ENCODE measurements around the gene NKIRAS2. TPM values are rescaled to one million over a fixed set of nuclear protein-coding genes. Genes with fewer than 3 reads are reported as not detected.
A peak's percentile ranks its signal among the peaks of the same experiment; 100 is the strongest.

The NKIRAS2 gene
- total and polyA plus RNA-seq, 2 of the 13 experiments (the other 11 are each of a cell fraction or from before 2014, with no cell fraction given): 27.9 to 42.0 TPM

- TF ChIP-seq THAP9 (CRISPR knock-in tag; IDR thresholded peaks at IDR 0.05; ENCODE audit: borderline replicate concordance) (peak; percentile 6; the same call in 1 of the 2 replicates), WIZ (CRISPR knock-in tag; IDR thresholded peaks at IDR 0.05) (0 out of 2 replicates have a peak, but pooled peaks have one; percentile 64), KLF16 (CRISPR knock-in tag; IDR thresholded peaks at IDR 0.05) (peak in 1 of 2 experiments; percentile 47; a peak in 1 of 4 replicates), ATF7 (IDR thresholded peaks at IDR 0.05) (no peak), ATF7 (CRISPR knock-in tag; IDR thresholded peaks at IDR 0.05) (0 out of 2 replicates have a peak, but pooled peaks have one; percentile 7), CAMTA2 (CRISPR knock-in tag; IDR thresholded peaks at IDR 0.05; ENCODE audit: borderline replicate concordance) (no peak), HINFP (CRISPR knock-in tag; IDR thresholded peaks at IDR 0.05; ENCODE audit: low read depth) (no peak; the same call in 1 of the 2 replicates), TEAD2 (CRISPR knock-in tag; IDR thresholded peaks at IDR 0.05) (no peak), ZFX (CRISPR knock-in tag; IDR thresholded peaks at IDR 0.05; ENCODE audit: low read depth) (peak; percentile 69), IKZF5 (CRISPR knock-in tag; IDR thresholded peaks at IDR 0.05) (no peak; the same call in 1 of the 2 replicates), ZNF574 (CRISPR knock-in tag; IDR thresholded peaks at IDR 0.05) (peak; percentile 99), NRL (CRISPR knock-in tag; IDR thresholded peaks at IDR 0.05; ENCODE audit: borderline replicate concordance) (peak; percentile 66; the same call in 1 of the 2 replicates), ZSCAN31 (CRISPR knock-in tag; IDR thresholded peaks at IDR 0.05; ENCODE audit: low read depth) (peak; percentile 73; the same call in 1 of the 2 replicates), CBFB (CRISPR knock-in tag; IDR thresholded peaks at IDR 0.05) (peak; percentile 69; the same call in 1 of the 2 replicates), POLR2AphosphoS2 (IDR thresholded peaks at IDR 0.05; ENCODE audit: low read depth, low read length) (no peak)
These were observed 30.6 kb downstream of the NKIRAS2 start, which contains the start of gene C17orf113 (continued) for GRCh38 chr17:42050393-42051012.

Measured in HepG2 (cell line).